HG02870 (cell line): ENCODE data around the gene PPP1CC.
"Not testable (repeated sequence)": the region's sequence is repeated elsewhere in the genome, so short reads cannot be mapped to it uniquely, and the experiment has no call there.

Experiments
- ATAC-seq: cut with Tn5 transposase; IDR thresholded peaks from one replicate; pipeline ENCODE4 v1.9.1; 2021; ENCODE audit warnings: mild to moderate bottlenecking, moderate library complexity; ENCODE audit not compliant: unreplicated experiment

Gene PPP1CC

DNA sequence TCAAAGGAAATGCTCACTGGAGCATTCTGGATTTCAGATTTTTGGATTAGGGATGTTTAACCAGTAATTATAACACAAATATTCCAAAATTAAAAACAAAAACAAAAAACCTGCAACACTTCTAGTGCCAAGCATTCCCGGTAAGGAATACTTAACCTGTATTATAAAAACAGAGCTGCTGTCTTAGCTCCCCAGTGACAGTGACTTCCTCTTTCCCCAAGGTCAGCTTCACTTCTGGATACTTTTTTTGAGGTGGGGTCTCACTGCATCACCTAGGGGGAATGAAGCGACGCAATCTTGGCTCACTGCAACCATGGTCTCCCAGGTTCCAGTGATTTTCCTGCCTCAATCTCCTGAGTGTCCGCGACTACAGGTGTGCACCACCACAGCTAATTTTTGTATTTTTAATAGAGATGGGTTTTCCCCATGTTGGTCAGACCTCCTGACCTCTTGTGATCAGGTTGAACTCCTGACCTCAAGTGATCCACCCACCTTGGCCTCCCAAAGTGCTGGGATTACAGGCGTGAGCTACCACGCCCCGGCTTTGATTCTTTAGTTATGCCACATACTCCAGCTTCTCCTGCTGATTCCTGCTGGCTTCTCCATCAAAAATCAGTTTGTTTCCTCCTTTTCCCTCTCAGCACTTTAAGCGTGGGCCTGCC is 15.9 kb downstream of the PPP1CC start:
- no peak for ATAC-seq

DNA sequence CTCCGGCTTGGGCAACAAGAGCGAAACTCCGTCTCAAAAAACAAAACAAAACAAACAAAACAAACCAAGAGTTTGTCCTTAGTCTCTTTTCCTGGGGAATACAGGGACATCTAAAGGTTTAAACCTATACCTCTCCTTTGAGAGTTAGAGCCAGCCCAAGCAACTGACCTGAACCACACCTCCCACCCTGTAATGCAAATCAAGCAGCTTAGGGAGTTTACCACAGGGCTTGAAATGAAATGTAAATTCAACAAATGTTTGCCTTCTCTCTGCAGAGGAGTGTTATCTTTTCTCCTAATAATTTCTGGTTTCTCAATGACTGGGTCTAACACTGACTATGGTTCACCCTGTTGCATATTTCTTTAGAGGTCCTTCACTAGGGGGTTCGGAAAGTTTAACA is 16.7 kb downstream of the PPP1CC start:
- ATAC-seq = no peak

DNA sequence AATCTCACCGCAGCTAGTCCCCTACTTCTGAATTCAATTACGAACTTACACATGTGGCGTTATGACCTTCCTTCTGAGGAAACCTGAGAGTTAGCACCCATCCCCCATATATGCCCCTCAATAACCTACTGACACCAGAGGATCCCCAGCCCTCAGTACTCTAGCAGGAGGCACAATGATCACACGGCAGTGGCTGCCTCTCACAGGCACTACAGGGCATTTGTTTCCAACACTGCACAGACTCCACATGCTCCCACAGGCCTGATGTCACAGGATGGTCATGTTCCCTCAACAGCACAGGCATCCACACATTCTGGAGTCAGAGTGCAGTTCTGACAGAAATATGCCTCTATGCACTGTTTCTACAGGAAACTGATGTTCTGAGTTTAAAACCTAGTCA is 17.4 kb downstream of the PPP1CC start:
- ATAC-seq = no peak

DNA sequence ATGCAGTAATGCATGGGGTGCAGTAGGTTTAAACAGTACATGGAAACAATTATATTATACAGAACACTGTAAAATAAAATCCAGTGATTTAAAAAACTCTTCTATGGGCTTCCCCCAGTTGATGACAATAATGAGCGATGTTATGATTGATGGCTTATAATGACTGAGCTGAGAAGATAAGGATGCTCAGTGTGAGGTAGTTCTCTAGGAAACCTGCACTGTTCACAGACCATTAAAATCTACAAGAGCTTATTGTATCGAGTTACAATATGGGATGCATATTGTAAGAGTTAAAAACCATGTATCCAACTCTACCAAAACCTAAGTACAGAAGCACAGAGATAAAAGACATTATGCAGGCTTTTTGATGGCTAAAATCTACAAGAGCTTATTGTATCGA is 19.8 kb downstream of the PPP1CC start:
- not testable (repeated sequence) for ATAC-seq

DNA sequence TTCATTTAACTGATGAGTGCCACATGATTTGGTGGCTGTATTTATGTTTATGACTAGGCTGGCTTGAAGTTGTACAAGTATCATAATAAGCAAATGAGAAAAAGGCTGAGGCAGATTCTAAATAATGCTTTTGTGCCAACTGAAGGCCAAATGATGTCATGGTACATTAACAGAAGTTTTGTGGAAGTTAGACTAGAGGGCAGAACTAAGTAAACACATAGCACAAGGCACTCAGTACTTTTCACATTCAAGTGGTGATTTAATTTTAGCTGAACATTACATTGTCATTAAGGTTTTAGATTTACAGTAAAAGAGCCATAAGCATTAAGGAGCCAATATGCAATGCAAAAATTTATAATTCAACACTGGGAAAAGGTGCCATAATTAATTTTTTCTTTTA is 21.1 kb downstream of the PPP1CC start:
- ATAC-seq = no peak

DNA sequence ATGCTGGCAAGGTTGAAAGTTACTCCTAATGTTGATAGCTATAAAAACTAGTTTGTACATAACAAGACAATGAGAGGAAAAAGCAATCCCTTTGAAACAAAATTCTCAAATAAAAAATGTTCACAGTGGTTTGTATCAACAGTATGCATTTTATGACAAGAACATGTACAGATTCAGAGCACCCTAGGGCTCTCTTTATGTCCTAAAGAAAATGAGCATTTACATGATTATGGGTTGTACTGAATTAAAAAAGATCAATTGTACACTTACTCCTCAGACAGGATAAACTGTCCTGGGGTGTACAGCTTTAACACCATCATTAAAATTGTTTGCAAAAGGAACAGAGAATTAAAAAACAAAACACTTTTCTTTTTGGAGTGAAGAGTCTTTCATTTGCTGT is 22.2 kb downstream of the PPP1CC start:
- no peak for ATAC-seq

DNA sequence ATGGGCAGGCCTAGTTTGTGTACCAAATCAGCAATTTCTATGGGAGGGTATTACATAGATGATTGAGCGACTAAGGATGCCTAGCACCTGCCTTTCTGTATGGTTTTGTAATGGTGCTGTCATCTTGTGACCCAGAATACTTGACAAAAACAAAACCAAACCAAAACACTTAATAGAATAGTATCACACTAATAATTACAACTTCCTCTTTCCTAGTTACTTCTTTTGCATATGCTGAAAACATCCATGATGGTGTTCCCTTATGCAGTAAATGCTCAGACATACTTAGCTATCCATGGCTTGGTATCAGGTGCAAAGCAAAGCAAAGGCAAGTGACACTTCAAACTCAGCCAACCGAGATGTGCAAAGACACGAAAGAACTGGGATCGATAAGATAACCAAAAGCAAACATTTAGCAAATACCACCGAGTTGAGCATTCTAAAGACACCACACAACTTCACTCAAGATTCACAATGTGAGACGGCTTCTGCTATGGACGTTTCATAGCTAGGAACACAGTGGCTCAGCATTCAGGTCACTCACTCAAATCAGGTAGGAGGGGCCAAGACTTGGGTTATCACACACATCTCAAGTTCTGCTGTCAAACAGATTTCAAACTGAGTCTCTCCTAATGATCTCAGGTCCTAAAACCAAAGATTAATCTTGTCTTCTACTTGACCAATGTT is 24.3 kb downstream of the PPP1CC start:
- no peak for ATAC-seq

DNA sequence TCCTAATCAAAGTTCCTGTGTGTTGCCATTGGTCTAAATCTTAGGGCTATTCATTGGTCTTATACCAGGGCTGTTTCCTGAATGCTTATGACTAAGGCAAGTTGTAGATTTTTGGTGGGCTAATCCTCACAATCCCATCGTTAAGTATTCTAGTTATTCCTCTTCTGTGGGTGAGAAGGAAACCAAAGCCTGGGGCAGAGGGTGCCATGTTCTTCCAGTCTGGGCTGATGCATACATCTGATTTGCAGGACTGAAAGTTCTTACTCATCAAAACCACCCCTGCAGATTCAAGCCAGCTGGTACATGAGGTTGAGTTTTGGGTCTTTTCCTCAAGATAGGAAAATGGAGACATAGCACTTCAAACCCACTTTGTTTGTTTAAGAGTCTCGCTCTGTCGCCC is 25.7 kb downstream of the PPP1CC start:
- no peak for ATAC-seq

DNA sequence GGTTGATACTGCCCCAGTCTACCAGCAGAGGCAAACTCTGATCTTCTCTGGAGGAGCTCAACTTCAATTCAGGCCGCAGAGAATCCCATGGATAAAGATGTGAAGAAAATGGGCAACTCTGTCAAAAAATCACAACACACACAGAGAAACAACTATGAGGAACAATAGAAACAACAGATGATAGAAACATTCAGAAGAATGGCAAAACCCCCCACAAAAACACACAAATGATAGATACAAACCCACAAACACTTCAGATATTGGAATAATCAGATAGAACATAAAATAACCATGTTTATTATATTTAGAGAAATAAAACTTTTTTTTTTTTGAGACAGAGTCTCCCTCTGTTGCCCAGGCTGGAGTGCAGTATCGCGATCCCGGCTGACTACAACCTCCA is 33.8 kb downstream of the PPP1CC start:
- ATAC-seq = no peak

DNA sequence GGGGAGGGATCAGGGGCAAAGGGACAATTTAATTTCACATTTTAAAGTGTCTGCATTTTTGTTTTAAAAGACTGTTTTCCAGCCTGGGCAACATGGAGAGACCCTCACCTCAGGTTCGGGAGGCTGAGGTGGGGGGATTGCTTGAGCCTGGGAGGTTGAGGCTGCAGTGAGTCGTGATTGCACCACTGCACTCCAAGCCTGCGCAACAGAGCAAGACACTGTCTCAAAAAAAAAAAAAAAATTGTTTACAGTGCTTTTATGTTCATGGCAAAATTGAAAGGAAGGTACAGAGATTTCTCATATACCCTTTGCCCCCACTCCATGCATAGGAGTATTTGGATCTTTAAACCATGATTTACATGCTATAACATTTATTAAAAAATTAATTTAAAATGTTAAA is 37.4 kb downstream of the PPP1CC start:
- ATAC-seq = no peak

DNA sequence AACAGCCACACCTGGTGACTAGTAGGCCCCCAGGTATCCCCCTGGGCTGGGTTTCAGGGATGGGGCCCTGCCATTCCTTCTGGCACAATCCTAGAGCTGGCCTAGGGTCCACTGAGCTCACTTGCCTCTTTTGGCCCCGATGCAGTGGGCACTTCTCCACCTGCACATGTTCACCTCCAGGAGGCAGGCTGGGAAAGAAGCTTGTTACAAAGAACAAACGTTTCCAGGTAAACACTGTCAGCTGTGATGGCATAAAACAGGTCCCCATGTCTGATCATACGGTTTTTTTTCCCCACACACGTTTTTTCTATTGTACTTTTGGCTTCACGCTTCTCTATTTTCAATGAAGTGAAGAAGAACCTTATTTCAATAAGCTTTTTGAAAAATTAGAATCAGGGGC is 37.9 kb downstream of the PPP1CC start:
- no peak for ATAC-seq

DNA sequence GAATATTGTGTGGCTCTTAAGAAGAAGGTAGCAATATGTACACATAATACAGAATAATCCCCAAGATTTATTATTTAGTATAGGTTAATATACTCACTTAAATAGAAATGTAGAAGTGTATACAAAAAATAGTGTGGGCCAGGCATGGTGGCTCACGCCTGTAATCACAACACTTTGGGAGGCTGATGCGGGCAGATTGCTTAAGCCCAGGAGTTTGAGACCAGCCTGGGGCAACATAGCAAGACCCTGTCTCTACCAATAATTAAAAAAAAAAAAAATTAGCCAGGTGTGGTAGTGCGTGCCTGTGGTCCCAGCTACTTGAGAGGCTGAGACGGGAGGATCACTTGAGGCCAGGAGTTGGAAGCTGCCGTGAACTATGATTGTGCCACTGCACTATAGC is 38.5 kb downstream of the PPP1CC start:
- ATAC-seq = no peak

DNA sequence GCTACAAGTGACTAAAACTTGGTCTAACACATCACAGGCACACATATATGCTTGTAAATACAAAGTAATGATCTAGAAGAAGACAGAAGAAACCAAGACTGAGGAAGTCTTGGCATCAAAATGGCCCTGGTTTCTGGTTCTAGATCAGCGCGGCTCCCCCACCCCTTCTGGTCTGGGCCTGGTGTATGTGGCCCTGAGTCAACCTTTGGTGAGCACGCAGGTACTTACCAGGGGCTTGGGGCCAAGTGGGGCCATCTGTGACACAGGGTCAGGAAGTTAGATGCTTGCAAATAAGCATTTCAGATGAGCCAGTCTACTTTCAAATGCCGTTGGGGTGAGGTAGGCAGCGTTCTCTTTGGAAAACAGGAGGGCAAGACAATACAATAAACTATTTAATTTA is 40.6 kb downstream of the PPP1CC start:
- no peak for ATAC-seq

DNA sequence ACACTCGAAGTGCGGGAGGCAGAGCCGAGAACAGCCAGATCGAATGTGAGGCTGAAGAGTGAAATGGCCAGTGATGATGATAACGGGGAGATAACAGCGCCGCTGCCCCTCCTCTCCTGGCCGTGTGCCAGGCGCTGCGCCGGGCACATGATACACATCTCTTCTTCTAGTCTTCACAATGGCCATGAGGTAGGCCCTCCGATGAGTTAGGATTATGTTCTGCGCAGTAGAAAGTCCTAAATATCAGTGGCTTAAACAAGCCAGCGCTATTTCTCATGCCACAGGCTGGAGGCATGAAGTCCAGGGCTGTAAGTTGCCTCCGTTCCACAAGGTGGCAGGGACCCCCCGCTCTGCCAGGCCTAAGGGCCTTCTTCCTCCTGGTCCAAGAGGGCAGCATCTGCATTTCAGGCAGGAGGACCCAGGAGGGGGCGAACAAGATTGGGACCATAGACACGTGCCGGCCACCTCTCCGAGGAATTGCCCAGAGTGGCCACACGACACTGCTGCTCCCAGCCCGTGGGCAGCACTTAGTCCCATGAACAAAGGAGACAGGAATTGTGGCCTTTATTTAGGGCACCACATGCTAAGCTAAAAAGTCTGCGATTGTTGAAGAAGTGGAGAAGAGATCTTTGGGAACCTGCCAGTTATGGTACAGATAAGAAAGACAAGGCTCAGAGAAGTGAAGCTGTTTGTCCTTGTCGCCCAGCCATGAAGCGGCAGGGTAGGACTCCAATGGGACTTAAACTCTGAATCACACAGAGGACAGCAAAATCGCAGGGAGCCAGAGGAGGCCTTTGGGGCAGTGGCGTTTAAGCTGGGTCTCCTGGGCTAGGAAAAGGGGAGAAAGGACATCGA is 42.9 kb downstream of the PPP1CC start:
- no peak for ATAC-seq

DNA sequence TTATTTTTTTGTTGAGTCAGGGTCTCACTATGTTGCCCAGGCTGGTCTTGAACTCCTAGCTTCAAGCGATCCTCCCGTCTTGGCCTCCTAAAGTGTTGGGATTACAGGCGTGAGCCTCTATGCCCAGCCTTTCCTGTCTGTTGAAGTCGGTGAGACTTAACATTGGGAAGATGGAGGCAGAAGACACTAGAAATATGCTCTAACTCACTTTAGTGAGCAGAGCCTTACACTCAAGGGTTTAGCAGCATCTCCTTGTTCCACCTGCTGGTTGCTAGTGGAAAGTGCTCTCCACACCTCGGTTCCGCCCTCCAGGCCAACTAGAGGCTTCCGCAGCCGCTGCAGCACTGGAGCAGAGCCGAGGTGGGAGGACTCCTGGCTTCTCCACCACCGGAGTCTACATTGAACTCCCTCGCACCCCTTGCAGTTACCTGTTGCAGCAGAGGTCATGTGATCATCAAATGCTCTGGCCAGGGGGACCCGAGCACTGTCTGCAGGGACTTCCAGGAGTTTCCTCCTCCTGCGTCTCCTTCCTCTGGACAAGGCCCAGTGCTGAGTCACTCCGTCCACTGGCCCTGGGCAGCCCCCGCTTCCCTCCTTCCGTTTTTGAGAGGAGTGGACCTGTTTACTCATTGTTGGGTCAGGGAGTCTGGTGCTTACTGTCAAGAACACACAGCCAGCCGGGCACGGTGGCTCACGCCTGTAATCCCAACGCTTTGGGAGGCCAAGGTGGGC is 44.4 kb downstream of the PPP1CC start:
- peak; percentile 83 for ATAC-seq

DNA sequence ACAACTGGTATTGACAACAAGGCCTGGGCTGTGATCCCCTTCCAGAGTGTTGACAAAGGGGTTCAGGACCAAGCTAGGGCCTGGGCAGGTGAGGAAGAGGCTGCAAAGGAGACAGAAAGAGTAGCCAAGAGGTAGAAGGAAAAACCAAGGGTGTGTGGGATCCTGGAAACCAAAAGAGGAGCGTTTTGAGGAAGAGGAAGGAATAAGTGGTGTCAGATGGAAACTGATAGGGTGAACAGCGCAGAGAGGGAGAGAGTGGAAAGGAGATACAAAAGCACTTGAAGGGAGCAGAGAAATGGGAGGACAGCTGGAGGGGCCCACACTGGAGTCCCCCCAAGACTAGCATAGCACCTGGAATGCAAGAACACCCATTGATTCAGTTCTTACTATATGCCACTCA is 45.5 kb downstream of the PPP1CC start:
- ATAC-seq = no peak

DNA sequence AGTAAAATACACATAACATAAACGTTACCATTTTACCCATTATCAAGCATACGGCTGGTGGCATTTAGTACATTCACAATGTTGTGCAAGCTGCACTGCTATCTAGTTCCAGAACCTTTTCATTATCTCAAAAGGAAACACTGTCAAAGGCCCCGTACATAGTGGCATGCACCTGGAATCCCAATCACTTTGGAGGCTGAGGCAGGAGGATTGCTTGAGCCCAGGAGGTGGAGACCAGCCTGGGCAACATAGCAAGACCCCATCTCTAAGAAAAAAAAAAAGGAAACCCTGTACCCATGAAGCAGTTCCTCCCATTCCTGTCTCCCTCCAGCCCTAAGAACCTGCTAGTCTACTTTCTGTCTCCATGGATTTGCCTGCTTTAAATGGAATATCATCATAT is 46.4 kb downstream of the PPP1CC start:
- ATAC-seq = no peak

DNA sequence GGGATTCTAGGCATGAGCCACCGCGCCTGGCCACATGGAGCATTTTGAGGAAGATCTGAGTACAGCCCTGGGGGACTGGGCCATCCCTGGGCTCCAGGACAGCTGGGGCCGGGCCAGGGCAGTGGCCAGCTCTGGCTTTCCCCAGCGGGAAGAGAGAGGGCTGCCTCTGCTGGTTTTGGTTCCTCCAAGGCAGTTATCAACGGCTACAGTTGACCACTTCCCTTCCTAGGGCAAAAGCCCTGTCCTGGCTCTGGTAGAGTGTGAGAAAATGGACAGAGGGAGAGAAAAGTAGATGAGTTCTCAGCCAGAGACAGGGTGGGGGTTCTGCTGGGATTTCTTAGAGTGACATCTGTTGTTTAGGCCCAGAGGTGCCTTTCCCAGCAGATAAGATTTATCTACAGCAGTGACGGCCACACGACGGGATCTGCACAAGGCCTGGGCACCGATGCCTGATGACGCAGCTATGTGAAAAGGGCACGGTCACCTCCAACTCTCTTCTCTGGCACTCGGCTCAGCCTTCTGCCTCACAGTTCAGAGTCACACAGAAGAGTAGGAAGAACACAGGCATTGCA is 48.3 kb downstream of the PPP1CC start:
- ATAC-seq = no peak

DNA sequence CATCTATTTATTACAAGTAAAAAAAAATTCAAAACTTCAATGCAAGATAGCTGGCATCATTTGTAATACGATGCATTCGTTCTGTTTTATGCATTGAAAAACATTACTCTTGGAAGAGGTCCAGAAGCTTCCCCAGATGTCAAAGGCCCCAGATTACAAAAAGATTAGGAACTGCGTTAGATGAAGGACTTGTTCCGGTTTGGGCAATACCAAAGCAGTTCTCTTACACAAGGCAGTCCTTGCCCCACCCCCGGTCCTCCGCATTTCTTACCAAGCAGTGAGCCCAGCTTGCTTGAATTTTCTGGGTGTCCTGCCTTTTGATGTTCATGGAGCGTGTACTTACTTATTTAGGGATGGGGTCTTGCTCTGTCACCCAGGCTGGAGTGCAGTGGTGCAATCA is 49.0 kb downstream of the PPP1CC start:
- no peak for ATAC-seq

DNA sequence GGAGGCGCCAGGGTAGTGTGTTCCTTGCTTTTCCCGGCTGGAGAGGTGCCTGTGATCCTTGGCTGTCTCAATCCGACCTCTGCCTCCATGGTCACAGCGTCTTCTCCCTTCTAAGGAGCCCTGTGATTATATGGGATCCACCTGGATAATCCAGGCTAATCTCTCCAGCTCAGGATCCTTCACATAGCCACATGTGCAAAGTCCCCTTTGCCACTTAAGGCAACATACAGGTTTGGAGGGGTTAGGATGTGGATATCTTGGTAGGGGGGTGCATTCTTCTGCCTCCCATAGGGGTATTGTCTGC is 52.6 kb downstream of the PPP1CC start:
- no peak for ATAC-seq
